GM21423 (cell line): ENCODE measurements around the gene NEK3.
A peak's percentile ranks its signal among the peaks of the same experiment; 100 is the strongest.
"Not testable (repeated sequence)": the region's sequence is repeated elsewhere in the genome, so short reads cannot be mapped to it uniquely, and the experiment has no call there.

Experiments used
- ATAC-seq: cut with Tn5 transposase; IDR thresholded peaks from one replicate; pipeline ENCODE4 v1.9.1; 2021; ENCODE audit warnings: mild to moderate bottlenecking, moderate library complexity; ENCODE audit not compliant: unreplicated experiment

NEK3 gene

DNA sequence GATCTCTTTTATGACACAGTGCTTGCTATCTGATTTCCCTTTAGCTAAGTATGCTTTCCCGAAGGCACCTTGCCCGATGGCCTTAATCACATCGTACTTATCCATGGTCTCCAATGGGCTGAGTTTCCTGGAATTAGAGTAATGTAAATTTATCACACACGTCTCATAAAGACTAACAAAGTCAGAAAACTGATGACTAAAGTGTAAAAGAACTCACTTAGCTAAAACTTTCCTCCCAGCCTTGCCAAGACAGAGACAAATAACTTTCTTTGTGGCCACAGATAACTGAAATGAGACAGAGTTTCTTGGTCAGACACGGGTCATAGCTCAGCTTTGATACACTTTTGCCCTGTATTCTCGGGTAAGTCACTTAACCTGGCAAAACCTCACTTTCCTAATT, 32.0 kb downstream of the NEK3 start:
- ATAC-seq = peak; percentile 6

- no peak for ATAC-seq
These were observed 33.9 kb downstream of the NEK3 start for GRCh38 chr13:52125547-52125946.

GRCh38 chr13:52118595-52118994, 40.8 kb downstream of the NEK3 start:
- ATAC-seq = no peak

GRCh38 chr13:52118095-52118494, 41.3 kb downstream of the NEK3 start:
- ATAC-seq = no peak

GRCh38 chr13:52112591-52112990, 46.8 kb downstream of the NEK3 start:
- no peak for ATAC-seq

GRCh38 chr13:52109116-52109670, 50.2 kb downstream of the NEK3 start:
- no peak for ATAC-seq

GRCh38 chr13:52105841-52106240, 53.6 kb downstream of the NEK3 start:
- ATAC-seq = no peak

- no peak for ATAC-seq
These were observed 54.8 kb downstream of the NEK3 start for GRCh38 chr13:52104624-52105023.

- no peak for ATAC-seq
These were observed 56.0 kb downstream of the NEK3 start for GRCh38 chr13:52103386-52103785.

- not testable (repeated sequence) for ATAC-seq
These were observed 57.0 kb downstream of the NEK3 start for GRCh38 chr13:52102423-52102822.

- ATAC-seq = no peak
These were observed 62.2 kb downstream of the NEK3 start for GRCh38 chr13:52097197-52097596.

DNA sequence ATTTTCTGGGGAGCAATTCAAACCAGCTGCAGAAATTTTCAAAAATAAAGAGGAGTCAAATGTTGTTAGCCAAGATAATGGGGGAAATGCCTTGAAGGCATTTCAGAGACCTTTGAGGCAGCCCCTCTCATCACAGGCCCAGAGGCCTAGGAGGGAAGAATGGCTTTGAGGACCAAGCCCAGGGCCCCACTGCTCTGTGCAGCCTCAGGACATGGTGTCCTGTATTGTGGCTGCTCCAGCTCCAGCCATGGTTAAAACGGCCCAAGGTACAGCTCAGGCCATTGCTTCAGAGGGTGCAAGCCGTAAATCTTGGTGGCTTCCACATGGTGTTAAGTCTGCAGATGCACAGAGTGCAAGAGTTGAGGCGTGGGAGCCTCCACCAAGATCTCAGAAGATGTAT, 62.6 kb downstream of the NEK3 start:
- no peak for ATAC-seq

GRCh38 chr13:52096062-52096461, 63.3 kb downstream of the NEK3 start:
- no peak for ATAC-seq

GRCh38 chr13:52092087-52092486, 67.3 kb downstream of the NEK3 start:
- ATAC-seq = no peak

GRCh38 chr13:52091473-52091872, 67.9 kb downstream of the NEK3 start:
- ATAC-seq = no peak

- ATAC-seq = no peak
These were observed 74.0 kb downstream of the NEK3 start for GRCh38 chr13:52085421-52085820.

- ATAC-seq = not testable (repeated sequence)
These were observed 74.4 kb downstream of the NEK3 start for GRCh38 chr13:52084981-52085380.
